ENCODE results near the gene WNT11. TPM values are rescaled to one million over a fixed set of nuclear protein-coding genes. Genes with fewer than 3 reads are reported as not detected.

WNT11 gene
- total and polyA plus RNA-seq, 2 of the 13 experiments (the other 11 are each of a cell fraction or from before 2014, with no cell fraction given) = 0.34 to 0.66 TPM

- no peak for TF ChIP-seq ATF1 (CRISPR knock-in tag; IDR thresholded peaks at IDR 0.05)
- no peak for TF ChIP-seq NFE2L1 (CRISPR knock-in tag; IDR thresholded peaks at IDR 0.05; ENCODE audit: borderline replicate concordance)
- TF ChIP-seq MAFK (conservative IDR thresholded peaks at IDR 0.05 in 1 of 2, IDR thresholded peaks at IDR 0.05 in 1 of 2; ENCODE audit: low read length in 2 of 2) = no peak
- TF ChIP-seq HIC2 (CRISPR knock-in tag; IDR thresholded peaks at IDR 0.05; ENCODE audit: low read depth) = peak; percentile 80
- TF ChIP-seq, protein P1, sequence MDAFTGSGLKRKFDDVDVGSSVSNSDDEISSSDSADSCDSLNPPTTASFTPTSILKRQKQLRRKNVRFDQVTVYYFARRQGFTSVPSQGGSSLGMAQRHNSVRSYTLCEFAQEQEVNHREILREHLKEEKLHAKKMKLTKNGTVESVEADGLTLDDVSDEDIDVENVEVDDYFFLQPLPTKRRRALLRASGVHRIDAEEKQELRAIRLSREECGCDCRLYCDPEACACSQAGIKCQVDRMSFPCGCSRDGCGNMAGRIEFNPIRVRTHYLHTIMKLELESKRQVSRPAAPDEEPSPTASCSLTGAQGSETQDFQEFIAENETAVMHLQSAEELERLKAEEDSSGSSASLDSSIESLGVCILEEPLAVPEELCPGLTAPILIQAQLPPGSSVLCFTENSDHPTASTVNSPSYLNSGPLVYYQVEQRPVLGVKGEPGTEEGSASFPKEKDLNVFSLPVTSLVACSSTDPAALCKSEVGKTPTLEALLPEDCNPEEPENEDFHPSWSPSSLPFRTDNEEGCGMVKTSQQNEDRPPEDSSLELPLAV (CRISPR knock-in tag; conservative IDR thresholded peaks at IDR 0.05; ENCODE audit: low read depth) = no peak
- TF ChIP-seq ZNF354B (CRISPR knock-in tag; IDR thresholded peaks at IDR 0.05) = no peak
- TF ChIP-seq ZNF343 (CRISPR knock-in tag; IDR thresholded peaks at IDR 0.05) = 0 out of 2 replicates have a peak, but pooled peaks have one; percentile 24
- no peak for TF ChIP-seq HNRNPK (IDR thresholded peaks at IDR 0.05; ENCODE audit: low read depth, low read length, poor library complexity, severe bottlenecking)
- TF ChIP-seq ZNF180 (CRISPR knock-in tag; IDR thresholded peaks at IDR 0.05; ENCODE audit: borderline replicate concordance, low read depth) = no peak
- no peak for TF ChIP-seq RXRA (CRISPR knock-in tag; IDR thresholded peaks at IDR 0.05)
- TF ChIP-seq U2AF1 (optimal IDR thresholded peaks at IDR 0.05; ENCODE audit: low read depth, low read length) = no peak
- TF ChIP-seq ZNF724P (CRISPR knock-in tag; IDR thresholded peaks at IDR 0.05; ENCODE audit: borderline replicate concordance) = no peak
- no peak for TF ChIP-seq ZNF136 (CRISPR knock-in tag; IDR thresholded peaks at IDR 0.05; ENCODE audit: low read depth)
- TF ChIP-seq MAX (IDR thresholded peaks at IDR 0.05) = peak; percentile 63
- 0 out of 2 replicates have a peak, but pooled peaks have one; percentile 17 for TF ChIP-seq ADNP (CRISPR knock-in tag; IDR thresholded peaks at IDR 0.05)
- TF ChIP-seq MAZ (IDR thresholded peaks at IDR 0.05; ENCODE audit: borderline replicate concordance, low read depth, low read length) = no peak
- TF ChIP-seq MAZ (CRISPR knock-in tag; IDR thresholded peaks at IDR 0.05; ENCODE audit: low read depth) = no peak
- no peak for TF ChIP-seq RFX5 (IDR thresholded peaks at IDR 0.05; ENCODE audit: low read depth, low read length)
- 0 out of 2 replicates have a peak, but pooled peaks have one; percentile 33 for TF ChIP-seq ZBTB10 (CRISPR knock-in tag; IDR thresholded peaks at IDR 0.05; ENCODE audit: borderline replicate concordance)
- no peak for TF ChIP-seq ZNF614 (CRISPR knock-in tag; IDR thresholded peaks at IDR 0.05; ENCODE audit: borderline replicate concordance)
- TF ChIP-seq SATB2 (CRISPR knock-in tag; IDR thresholded peaks at IDR 0.05) = no peak
- TF ChIP-seq, protein P2, sequence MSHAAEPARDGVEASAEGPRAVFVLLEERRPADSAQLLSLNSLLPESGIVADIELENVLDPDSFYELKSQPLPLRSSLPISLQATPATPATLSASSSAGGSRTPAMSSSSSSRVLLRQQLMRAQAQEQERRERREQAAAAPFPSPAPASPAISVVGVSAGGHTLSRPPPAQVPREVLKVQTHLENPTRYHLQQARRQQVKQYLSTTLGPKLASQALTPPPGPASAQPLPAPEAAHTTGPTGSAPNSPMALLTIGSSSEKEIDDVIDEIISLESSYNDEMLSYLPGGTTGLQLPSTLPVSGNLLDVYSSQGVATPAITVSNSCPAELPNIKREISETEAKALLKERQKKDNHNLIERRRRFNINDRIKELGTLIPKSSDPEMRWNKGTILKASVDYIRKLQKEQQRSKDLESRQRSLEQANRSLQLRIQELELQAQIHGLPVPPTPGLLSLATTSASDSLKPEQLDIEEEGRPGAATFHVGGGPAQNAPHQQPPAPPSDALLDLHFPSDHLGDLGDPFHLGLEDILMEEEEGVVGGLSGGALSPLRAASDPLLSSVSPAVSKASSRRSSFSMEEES (CRISPR knock-in tag; IDR thresholded peaks at IDR 0.05) = no peak
- no peak for TF ChIP-seq MIER3 (CRISPR knock-in tag; IDR thresholded peaks at IDR 0.05; ENCODE audit: borderline replicate concordance)
- TF ChIP-seq ZNF350 (CRISPR knock-in tag; IDR thresholded peaks at IDR 0.05; ENCODE audit: borderline replicate concordance, low read depth) = no peak
Measured at GRCh38 chr11:76177250-76177686, 29.0 kb downstream of the WNT11 start (continued).
